HL-60 (cell line): ENCODE measurements around the gene GPR161.

ENCODE experiments used
- CTCF ChIP-seq: IDR thresholded peaks from one replicate; pipeline ENCODE4 v1.5.1; 2011; ENCODE audit warnings: low read length, control low read depth, inconsistent platforms; ENCODE audit not compliant: insufficient read depth
- POLR2AphosphoS5 ChIP-seq: IDR thresholded peaks from 2 replicates; pipeline ENCODE4 v1.6.1; 2012; ENCODE audit warnings: low read depth
- REST ChIP-seq: IDR thresholded peaks from 2 replicates; pipeline ENCODE4 v1.6.1; 2012; ENCODE audit warnings: low read depth; ENCODE audit not compliant: insufficient replicate concordance

- TF ChIP-seq CTCF (no peak), POLR2AphosphoS5 (no peak), REST (no peak)
These were observed 24.7 kb upstream of the GPR161 start for GRCh38 chr1:168161459-168161858.
